SK-N-SH treated with all-trans-retinoic acid at 6 μM for 48 hours (cell line): Measurements from ENCODE around the gene DBI.

Source experiments
- ATAC-seq: fragments of 200-7000 bp; cut with Tn5 transposase; 3 replicates; pipeline ENCODE4 v1.9.1; 2020; ENCODE audit warnings: mild to moderate bottlenecking, moderate library complexity
- ARNTL ChIP-seq: fragments of 450-650 bp; formaldehyde crosslinking; IDR thresholded peaks from 2 replicates; pipeline ENCODE4 v1.5.0; 2020; ENCODE audit warnings: low read depth, mild to moderate bottlenecking, moderate library complexity, borderline replicate concordance
- BACH2 ChIP-seq: fragments of 250-450 bp; sonication (Bioruptor Pico); IDR thresholded peaks from 2 replicates; pipeline ENCODE4 v1.9.0; 2021; ENCODE audit warnings: mild to moderate bottlenecking, borderline replicate concordance
- CSDC2 ChIP-seq: fragments of 250-450 bp; sonication (Bioruptor Pico); IDR thresholded peaks from 2 replicates; pipeline ENCODE4 v1.5.0; 2020; ENCODE audit warnings: mild to moderate bottlenecking, moderate library complexity
- ESRRG ChIP-seq: fragments of 250-450 bp; sonication (Bioruptor Pico); IDR thresholded peaks from 2 replicates; pipeline ENCODE4 v1.6.1; 2021; ENCODE audit warnings: mild to moderate bottlenecking
- GLIS3 ChIP-seq: fragments of 250-450 bp; sonication (Bioruptor Pico); IDR thresholded peaks from 2 replicates; pipeline ENCODE4 v1.5.0; 2020; ENCODE audit warnings: mild to moderate bottlenecking, moderate library complexity
- ISL1 ChIP-seq: fragments of 250-450 bp; sonication (Bioruptor Pico); IDR thresholded peaks from 2 replicates; pipeline ENCODE4 v2.1.2; 2022; ENCODE audit warnings: mild to moderate bottlenecking, moderate library complexity
- OSR1 ChIP-seq: fragments of 250-450 bp; sonication (Bioruptor Pico); IDR thresholded peaks from 2 replicates; pipeline ENCODE4 v1.8.0; 2022; ENCODE audit warnings: moderate library complexity, mild to moderate bottlenecking, inconsistent platforms
- RARB ChIP-seq: fragments of 250-450 bp; sonication (Bioruptor Pico); IDR thresholded peaks from 2 replicates; pipeline ENCODE4 v1.8.0; 2021; ENCODE audit warnings: mild to moderate bottlenecking, moderate library complexity
- SNAI2 ChIP-seq: fragments of 250-450 bp; sonication (Bioruptor Pico); IDR thresholded peaks from 2 replicates; pipeline ENCODE4 v1.5.0; 2020; ENCODE audit warnings: mild to moderate bottlenecking, moderate library complexity
- TCF4 ChIP-seq: fragments of 250-450 bp; sonication (Bioruptor Pico); IDR thresholded peaks from 2 replicates; pipeline ENCODE4 v1.8.0; 2021; ENCODE audit warnings: mild to moderate bottlenecking, moderate library complexity, borderline replicate concordance
- ZC3H10 ChIP-seq: fragments of 250-450 bp; sonication (Bioruptor Pico); IDR thresholded peaks from 2 replicates; pipeline ENCODE4 v1.5.1; 2021; ENCODE audit warnings: mild to moderate bottlenecking, moderate library complexity
- ZFP3 ChIP-seq: fragments of 250-450 bp; sonication (Bioruptor Pico); IDR thresholded peaks from 2 replicates; pipeline ENCODE4 v1.5.0; 2020; ENCODE audit warnings: mild to moderate bottlenecking, moderate library complexity
- ZFP30 ChIP-seq: fragments of 450-650 bp; formaldehyde crosslinking; IDR thresholded peaks from 2 replicates; pipeline ENCODE4 v1.5.0; 2022; ENCODE audit warnings: mild to moderate bottlenecking, moderate library complexity
- ZNF565 ChIP-seq: fragments of 450-650 bp; formaldehyde crosslinking; conservative IDR thresholded peaks from 2 replicates; pipeline ENCODE4 v1.5.0; 2020; ENCODE audit warnings: low read depth, mild to moderate bottlenecking, moderate library complexity
- ZNF70 ChIP-seq: fragments of 450-650 bp; formaldehyde crosslinking; IDR thresholded peaks from 2 replicates; pipeline ENCODE4 v1.5.0; 2020; ENCODE audit warnings: mild to moderate bottlenecking, moderate library complexity
- ZNF8 ChIP-seq: fragments of 450-650 bp; formaldehyde crosslinking; IDR thresholded peaks from 2 replicates; pipeline ENCODE4 v1.5.0; 2020; ENCODE audit warnings: mild to moderate bottlenecking, moderate library complexity
- TF ChIP-seq, protein P1 (sequence below): fragments of 250-450 bp; sonication (Bioruptor Pico); IDR thresholded peaks from 2 replicates; pipeline ENCODE4 v1.8.0; 2020; ENCODE audit warnings: mild to moderate bottlenecking, moderate library complexity, borderline replicate concordance
- TF ChIP-seq, protein P2 (sequence below): fragments of 250-450 bp; sonication (Bioruptor Pico); IDR thresholded peaks from 2 replicates; pipeline ENCODE4 v1.5.1; 2020; ENCODE audit warnings: low read depth, mild to moderate bottlenecking, moderate library complexity
- TF ChIP-seq, protein P3 (sequence below): fragments of 250-450 bp; sonication (Bioruptor Pico); IDR thresholded peaks from 2 replicates; pipeline ENCODE4 v1.8.0; 2021; ENCODE audit warnings: low read depth, mild to moderate bottlenecking, moderate library complexity, borderline replicate concordance
- TF ChIP-seq, protein P4 (sequence below): fragments of 250-450 bp; sonication (Bioruptor Pico); IDR thresholded peaks from 2 replicates; pipeline ENCODE4 v1.5.1; 2021; ENCODE audit warnings: mild to moderate bottlenecking, moderate library complexity
- TF ChIP-seq, protein P5 (sequence below): fragments of 250-450 bp; sonication (Bioruptor Pico); IDR thresholded peaks from 2 replicates; pipeline ENCODE4 v1.5.0; 2020; ENCODE audit warnings: mild to moderate bottlenecking, moderate library complexity

The DBI gene

DNA sequence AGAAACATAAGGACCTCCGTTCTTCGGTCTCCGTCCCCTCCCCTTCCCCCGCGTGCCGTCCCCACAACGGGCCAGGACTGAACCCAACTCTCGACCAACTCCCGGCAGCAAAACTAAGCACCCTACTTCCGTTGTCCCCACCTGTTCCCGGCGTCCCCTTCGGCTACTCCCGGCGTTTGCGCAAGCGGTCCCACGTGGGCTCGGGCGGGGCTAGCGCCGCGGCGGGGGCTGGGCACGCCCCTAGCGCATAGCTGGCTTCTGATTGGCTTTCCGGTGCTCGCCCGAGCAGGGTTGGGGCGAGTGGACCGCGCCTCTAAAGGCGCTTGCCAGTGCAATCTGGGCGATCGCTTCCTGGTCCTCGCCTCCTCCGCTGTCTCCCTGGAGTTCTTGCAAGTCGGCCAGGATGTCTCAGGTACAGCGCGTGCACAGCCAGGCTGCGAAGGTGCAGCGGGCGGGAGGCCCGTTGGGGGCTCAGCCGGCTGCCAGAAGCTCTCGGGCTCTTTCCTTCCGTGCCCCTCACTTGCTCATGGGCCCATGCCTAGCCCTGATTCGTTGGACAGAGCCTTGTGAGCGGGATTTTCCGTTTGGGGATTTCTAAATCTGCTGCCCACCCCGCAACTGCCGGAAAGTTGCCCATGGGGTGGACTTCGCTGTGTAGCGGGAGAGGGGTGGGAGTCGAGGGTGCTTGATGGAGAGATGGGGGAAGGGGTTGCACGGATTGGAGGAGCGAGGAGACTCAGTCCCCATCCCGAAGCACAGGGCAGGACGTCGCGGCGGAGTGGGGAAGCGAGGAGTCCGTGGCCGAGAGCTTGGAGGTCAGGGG is at the start of gene DBI, which contains the start of gene C2orf76:
Gene DBI (plus strand): TSS at position 329 of the 823 bp plus-strand sequence. CDS start 75 bp downstream, at position 404.
Gene C2orf76 (minus strand): TSS at position 186 of the 823 bp plus-strand sequence. CDS start 26,875 bp downstream, outside the sequence.
- peak; percentile 98 for ATAC-seq
- TF ChIP-seq SNAI2 (no peak), ZFP3 (0 out of 2 replicates have a peak, but pooled peaks have one; percentile 50)
- TF ChIP-seq, protein P1, sequence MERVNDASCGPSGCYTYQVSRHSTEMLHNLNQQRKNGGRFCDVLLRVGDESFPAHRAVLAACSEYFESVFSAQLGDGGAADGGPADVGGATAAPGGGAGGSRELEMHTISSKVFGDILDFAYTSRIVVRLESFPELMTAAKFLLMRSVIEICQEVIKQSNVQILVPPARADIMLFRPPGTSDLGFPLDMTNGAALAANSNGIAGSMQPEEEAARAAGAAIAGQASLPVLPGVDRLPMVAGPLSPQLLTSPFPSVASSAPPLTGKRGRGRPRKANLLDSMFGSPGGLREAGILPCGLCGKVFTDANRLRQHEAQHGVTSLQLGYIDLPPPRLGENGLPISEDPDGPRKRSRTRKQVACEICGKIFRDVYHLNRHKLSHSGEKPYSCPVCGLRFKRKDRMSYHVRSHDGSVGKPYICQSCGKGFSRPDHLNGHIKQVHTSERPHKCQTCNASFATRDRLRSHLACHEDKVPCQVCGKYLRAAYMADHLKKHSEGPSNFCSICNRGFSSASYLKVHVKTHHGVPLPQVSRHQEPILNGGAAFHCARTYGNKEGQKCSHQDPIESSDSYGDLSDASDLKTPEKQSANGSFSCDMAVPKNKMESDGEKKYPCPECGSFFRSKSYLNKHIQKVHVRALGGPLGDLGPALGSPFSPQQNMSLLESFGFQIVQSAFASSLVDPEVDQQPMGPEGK (CRISPR knock-in tag) = 0 out of 2 replicates have a peak, but pooled peaks have one; percentile 12
- TF ChIP-seq, all 23 proteins: peak for 2

DNA sequence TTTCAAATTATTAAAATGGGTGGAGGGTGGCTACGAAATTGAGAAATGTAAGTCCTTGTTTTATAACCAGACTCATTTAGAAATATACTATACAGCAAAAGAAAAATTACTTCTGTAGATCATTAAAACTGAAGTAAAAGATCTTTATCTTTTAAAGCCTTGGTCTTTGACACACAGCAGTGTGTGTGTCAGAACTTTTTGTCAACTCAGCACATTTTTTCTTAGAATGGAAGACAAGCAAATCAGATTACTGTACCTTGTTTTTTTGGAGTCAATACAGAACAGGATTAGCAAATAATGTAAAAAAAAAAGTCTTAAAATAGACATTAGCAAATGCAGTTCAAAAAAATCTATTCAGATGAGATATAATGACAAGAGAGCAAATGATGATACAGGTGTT is 49.2 kb upstream of the DBI start:
- TF ChIP-seq, protein P2, sequence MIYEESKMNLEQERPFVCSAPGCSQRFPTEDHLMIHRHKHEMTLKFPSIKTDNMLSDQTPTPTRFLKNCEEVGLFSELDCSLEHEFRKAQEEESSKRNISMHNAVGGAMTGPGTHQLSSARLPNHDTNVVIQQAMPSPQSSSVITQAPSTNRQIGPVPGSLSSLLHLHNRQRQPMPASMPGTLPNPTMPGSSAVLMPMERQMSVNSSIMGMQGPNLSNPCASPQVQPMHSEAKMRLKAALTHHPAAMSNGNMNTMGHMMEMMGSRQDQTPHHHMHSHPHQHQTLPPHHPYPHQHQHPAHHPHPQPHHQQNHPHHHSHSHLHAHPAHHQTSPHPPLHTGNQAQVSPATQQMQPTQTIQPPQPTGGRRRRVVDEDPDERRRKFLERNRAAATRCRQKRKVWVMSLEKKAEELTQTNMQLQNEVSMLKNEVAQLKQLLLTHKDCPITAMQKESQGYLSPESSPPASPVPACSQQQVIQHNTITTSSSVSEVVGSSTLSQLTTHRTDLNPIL (CRISPR knock-in tag) = no peak
- TF ChIP-seq CSDC2 (CRISPR knock-in tag) = no peak
- no peak for TF ChIP-seq ZNF70 (CRISPR knock-in tag)
- no peak for TF ChIP-seq ESRRG (CRISPR knock-in tag)
- no peak for TF ChIP-seq ARNTL (CRISPR knock-in tag)
- no peak for ATAC-seq

DNA sequence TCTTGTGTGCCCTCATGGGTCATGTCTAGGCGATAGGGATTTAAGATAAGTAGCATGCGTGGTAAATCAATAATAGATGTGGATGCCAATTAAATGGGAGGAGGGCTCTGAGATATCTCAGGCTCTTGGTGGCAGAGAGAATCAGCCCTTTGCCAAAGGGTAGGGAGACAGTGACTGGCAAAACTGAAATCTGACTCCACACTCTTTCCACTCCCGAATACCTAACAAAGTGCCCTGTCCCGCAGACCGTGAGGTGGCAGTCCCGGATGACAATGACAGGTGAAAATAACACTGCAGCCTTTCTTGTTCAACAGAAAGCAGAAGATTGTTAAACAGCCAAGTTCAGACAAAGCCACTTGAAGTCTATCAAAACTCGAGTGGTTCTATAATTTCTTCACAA is 47.2 kb upstream of the DBI start:
- TF ChIP-seq, protein P1 (CRISPR knock-in tag) = no peak
- TF ChIP-seq, protein P3, sequence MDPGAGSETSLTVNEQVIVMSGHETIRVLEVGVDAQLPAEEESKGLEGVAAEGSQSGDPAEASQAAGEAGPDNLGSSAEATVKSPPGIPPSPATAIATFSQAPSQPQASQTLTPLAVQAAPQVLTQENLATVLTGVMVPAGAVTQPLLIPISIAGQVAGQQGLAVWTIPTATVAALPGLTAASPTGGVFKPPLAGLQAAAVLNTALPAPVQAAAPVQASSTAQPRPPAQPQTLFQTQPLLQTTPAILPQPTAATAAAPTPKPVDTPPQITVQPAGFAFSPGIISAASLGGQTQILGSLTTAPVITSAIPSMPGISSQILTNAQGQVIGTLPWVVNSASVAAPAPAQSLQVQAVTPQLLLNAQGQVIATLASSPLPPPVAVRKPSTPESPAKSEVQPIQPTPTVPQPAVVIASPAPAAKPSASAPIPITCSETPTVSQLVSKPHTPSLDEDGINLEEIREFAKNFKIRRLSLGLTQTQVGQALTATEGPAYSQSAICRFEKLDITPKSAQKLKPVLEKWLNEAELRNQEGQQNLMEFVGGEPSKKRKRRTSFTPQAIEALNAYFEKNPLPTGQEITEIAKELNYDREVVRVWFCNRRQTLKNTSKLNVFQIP (CRISPR knock-in tag) = no peak
- no peak for TF ChIP-seq ZFP30 (CRISPR knock-in tag)
- no peak for TF ChIP-seq ZNF565 (CRISPR knock-in tag)
- no peak for TF ChIP-seq ISL1
- TF ChIP-seq, protein P2 (CRISPR knock-in tag) = no peak
- TF ChIP-seq ARNTL (CRISPR knock-in tag) = no peak
- no peak for TF ChIP-seq ZNF8 (CRISPR knock-in tag)
- no peak for TF ChIP-seq TCF4 (CRISPR knock-in tag)
- no peak for TF ChIP-seq GLIS3
- TF ChIP-seq OSR1 = no peak
- no peak for TF ChIP-seq BACH2 (CRISPR knock-in tag)
- no peak for TF ChIP-seq ESRRG (CRISPR knock-in tag)
- no peak for TF ChIP-seq CSDC2 (CRISPR knock-in tag)
- TF ChIP-seq, protein P4, sequence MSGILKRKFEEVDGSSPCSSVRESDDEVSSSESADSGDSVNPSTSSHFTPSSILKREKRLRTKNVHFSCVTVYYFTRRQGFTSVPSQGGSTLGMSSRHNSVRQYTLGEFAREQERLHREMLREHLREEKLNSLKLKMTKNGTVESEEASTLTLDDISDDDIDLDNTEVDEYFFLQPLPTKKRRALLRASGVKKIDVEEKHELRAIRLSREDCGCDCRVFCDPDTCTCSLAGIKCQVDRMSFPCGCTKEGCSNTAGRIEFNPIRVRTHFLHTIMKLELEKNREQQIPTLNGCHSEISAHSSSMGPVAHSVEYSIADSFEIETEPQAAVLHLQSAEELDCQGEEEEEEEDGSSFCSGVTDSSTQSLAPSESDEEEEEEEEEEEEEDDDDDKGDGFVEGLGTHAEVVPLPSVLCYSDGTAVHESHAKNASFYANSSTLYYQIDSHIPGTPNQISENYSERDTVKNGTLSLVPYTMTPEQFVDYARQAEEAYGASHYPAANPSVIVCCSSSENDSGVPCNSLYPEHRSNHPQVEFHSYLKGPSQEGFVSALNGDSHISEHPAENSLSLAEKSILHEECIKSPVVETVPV (CRISPR knock-in tag) = no peak
- TF ChIP-seq RARB (CRISPR knock-in tag) = no peak
- TF ChIP-seq SNAI2 = no peak
- TF ChIP-seq ZC3H10 (CRISPR knock-in tag) = no peak
- TF ChIP-seq, protein P5, sequence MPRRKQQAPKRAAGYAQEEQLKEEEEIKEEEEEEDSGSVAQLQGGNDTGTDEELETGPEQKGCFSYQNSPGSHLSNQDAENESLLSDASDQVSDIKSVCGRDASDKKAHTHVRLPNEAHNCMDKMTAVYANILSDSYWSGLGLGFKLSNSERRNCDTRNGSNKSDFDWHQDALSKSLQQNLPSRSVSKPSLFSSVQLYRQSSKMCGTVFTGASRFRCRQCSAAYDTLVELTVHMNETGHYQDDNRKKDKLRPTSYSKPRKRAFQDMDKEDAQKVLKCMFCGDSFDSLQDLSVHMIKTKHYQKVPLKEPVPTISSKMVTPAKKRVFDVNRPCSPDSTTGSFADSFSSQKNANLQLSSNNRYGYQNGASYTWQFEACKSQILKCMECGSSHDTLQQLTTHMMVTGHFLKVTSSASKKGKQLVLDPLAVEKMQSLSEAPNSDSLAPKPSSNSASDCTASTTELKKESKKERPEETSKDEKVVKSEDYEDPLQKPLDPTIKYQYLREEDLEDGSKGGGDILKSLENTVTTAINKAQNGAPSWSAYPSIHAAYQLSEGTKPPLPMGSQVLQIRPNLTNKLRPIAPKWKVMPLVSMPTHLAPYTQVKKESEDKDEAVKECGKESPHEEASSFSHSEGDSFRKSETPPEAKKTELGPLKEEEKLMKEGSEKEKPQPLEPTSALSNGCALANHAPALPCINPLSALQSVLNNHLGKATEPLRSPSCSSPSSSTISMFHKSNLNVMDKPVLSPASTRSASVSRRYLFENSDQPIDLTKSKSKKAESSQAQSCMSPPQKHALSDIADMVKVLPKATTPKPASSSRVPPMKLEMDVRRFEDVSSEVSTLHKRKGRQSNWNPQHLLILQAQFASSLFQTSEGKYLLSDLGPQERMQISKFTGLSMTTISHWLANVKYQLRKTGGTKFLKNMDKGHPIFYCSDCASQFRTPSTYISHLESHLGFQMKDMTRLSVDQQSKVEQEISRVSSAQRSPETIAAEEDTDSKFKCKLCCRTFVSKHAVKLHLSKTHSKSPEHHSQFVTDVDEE (CRISPR knock-in tag) = no peak
- no peak for TF ChIP-seq ZFP3
- no peak for ATAC-seq
